Fibroblast of mammary gland (primary cell): Measurements from ENCODE around the gene PIGBOS1.

Experiments used
- DNase-seq: peaks from one replicate; pipeline ENCODE4 v3.0.0-alpha.2; 2010; ENCODE audit warnings: low read depth
- H3K4me3 ChIP-seq: 2 replicates; pipeline ENCODE4 v1.5.1; 2011; ENCODE audit warnings: low read depth, mild to moderate bottlenecking, low read length, moderate library complexity; ENCODE audit not compliant: control insufficient read depth
- TF ChIP-seq, protein P1 (sequence below): conservative IDR thresholded peaks from 2 replicates; pipeline ENCODE4 v1.5.1; 2011; ENCODE audit warnings: low read depth, low read length, inconsistent platforms; ENCODE audit not compliant: control insufficient read depth, insufficient read depth

PIGBOS1 gene

GRCh38 chr15:55267401-55268175, 51.3 kb downstream of the PIGBOS1 start:
- TF ChIP-seq, protein P1, sequence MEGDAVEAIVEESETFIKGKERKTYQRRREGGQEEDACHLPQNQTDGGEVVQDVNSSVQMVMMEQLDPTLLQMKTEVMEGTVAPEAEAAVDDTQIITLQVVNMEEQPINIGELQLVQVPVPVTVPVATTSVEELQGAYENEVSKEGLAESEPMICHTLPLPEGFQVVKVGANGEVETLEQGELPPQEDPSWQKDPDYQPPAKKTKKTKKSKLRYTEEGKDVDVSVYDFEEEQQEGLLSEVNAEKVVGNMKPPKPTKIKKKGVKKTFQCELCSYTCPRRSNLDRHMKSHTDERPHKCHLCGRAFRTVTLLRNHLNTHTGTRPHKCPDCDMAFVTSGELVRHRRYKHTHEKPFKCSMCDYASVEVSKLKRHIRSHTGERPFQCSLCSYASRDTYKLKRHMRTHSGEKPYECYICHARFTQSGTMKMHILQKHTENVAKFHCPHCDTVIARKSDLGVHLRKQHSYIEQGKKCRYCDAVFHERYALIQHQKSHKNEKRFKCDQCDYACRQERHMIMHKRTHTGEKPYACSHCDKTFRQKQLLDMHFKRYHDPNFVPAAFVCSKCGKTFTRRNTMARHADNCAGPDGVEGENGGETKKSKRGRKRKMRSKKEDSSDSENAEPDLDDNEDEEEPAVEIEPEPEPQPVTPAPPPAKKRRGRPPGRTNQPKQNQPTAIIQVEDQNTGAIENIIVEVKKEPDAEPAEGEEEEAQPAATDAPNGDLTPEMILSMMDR, result no peak
- no peak overlapping the region for H3K4me3 ChIP-seq
- peak; percentile 43 for DNase-seq
